Activated naive CD8-positive, alpha-beta T cell treated with anti-CD3 and anti-CD28 coated beads for 36 hours (primary cell): Measurements from ENCODE around the gene BBX. TPM values are rescaled to one million over a fixed set of nuclear protein-coding genes. Genes with fewer than 3 reads are reported as not detected.
"Not testable (repeated sequence)": the region's sequence is repeated elsewhere in the genome, so short reads cannot be mapped to it uniquely, and the experiment has no call there.

Experiments used
- DNase-seq: peaks from one replicate; pipeline ENCODE4 v3.0.0; 2021
- H3K27ac Mint-ChIP-seq: one replicate; pipeline ENCODE4 v1.8.0; 2022; ENCODE audit warnings: mild to moderate bottlenecking, moderate library complexity, mixed read lengths
- H3K27me3 Mint-ChIP-seq: one replicate; pipeline ENCODE4 v1.8.0; 2022; ENCODE audit warnings: mild to moderate bottlenecking, mixed read lengths
- H3K36me3 Mint-ChIP-seq: one replicate; pipeline ENCODE4 v1.8.0; 2021; ENCODE audit warnings: mild to moderate bottlenecking, mixed read lengths
- H3K4me1 Mint-ChIP-seq: one replicate; pipeline ENCODE4 v1.8.0; 2021; ENCODE audit warnings: mixed read lengths
- H3K4me3 Mint-ChIP-seq: one replicate; pipeline ENCODE4 v1.8.0; 2022; ENCODE audit warnings: mild to moderate bottlenecking, moderate library complexity, mixed read lengths
- H3K9me3 Mint-ChIP-seq: one replicate; pipeline ENCODE4 v1.8.0; 2022; ENCODE audit warnings: mixed read lengths
- total RNA-seq, 2 experiments: library from RNA; stranded (reverse); gene quantifications; one replicate each; pipeline ENCODE4 v1.2.3, GENCODE V29; 2021

The BBX gene
- total RNA-seq, 2 experiments from 2014 or later = 41.8 to 42.4 TPM

GRCh38 chr3:107685383-107685782 is 162.6 kb downstream of the BBX start:
- Mint-ChIP-seq H3K4me3 (no peak overlapping the region), H3K36me3 (no peaks in the 10 kb centered on the region), H3K4me1 (peaks cover 53% of the 10 kb centered on the region), H3K27ac (no peak overlapping the region), H3K9me3 (no peaks in the 10 kb centered on the region), H3K27me3 (no peaks in the 10 kb centered on the region)
- DNase-seq = no peak

DNA sequence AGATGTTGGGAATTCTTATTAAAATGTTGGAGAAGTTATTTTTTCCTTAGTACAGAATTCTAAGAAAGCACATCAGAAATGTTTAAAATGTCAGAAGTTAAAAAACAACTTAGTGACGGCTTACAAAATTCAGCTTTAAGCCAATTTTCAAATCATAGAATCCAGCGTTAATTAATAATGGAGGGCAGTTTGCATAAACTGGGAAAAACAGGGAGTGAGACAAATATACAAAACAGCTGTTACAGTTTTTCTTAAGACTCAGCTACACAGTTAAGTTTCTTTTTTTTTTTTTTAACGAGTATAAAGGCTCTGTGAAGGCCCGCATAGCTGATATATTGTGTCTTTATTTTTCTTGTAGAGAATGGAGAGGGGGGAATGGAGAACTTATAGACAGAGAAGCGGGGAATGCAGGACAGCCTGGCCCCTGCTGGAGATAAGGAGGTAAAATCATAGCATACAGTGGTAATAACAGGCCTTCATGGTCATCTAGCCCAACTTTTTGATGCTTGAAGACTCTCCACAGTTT is 164.4 kb downstream of the BBX start:
- Mint-ChIP-seq H3K27me3 (no peaks in the 10 kb centered on the region), H3K9me3 (no peaks in the 10 kb centered on the region), H3K36me3 (no peaks in the 10 kb centered on the region), H3K27ac (no peak overlapping the region), H3K4me1 (peaks cover 42% of the 10 kb centered on the region), H3K4me3 (no peak overlapping the region)
- no peak for DNase-seq

DNA sequence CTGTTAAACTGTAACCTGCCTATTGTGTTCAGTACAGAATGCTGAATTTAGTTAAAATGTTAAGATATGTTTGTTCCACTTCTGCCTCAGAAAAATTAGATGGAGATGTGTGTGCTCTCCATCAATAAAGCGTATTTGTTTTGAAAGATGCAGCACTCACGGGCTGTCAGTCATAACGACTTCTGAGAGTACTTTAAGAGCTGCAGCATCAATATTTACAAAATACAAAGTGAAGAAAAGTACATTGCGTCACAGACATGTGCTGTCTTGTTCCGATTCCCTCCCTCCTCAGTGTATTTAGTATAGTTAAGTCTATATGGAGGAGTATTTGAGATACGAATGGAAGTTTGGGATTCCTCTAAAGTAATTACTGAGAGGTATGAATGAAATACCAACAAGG is 166.6 kb downstream of the BBX start:
- H3K9me3 Mint-ChIP-seq = peaks cover 1% of the 10 kb centered on the region
- no peak overlapping the region for H3K4me3 Mint-ChIP-seq
- H3K4me1 Mint-ChIP-seq = peaks cover 26% of the 10 kb centered on the region
- no peak overlapping the region for H3K27ac Mint-ChIP-seq
- no peak for DNase-seq
- no peaks in the 10 kb centered on the region for H3K36me3 Mint-ChIP-seq
- no peaks in the 10 kb centered on the region for H3K27me3 Mint-ChIP-seq

DNA sequence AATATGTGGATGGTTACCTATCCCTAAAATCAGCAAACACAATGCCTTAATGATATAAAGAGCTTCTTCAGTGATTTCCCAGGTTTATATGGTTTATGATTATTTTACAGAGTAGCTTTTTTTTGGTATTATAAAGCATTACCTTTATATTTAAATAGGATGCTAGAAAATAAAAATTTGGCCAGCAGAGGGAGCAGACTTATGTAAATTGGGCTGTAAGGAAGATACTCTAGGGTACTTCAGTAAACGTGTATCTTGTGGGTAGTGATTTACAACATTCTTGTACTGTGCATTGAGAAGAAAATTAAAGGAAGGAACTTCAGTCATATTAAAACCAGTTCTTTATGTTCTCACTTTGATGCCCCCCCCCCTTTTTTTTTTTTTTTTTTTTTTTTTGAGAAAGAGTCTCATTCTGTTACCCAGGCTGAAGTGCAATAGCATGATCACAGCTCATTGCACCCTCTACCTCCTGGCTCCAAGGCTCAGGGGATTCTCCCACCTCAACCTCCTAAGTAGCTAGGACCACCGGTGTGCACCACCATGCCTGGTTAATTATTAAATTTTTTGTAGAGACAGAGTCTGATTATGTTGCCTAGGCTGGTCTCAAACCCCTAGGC is 167.9 kb downstream of the BBX start:
- no peak overlapping the region for H3K4me3 Mint-ChIP-seq
- H3K4me1 Mint-ChIP-seq = peaks cover 13% of the 10 kb centered on the region
- peaks cover 1% of the 10 kb centered on the region for H3K9me3 Mint-ChIP-seq
- H3K27ac Mint-ChIP-seq = no peak overlapping the region
- no peaks in the 10 kb centered on the region for H3K27me3 Mint-ChIP-seq
- no peaks in the 10 kb centered on the region for H3K36me3 Mint-ChIP-seq
- no peak for DNase-seq

- not testable (repeated sequence) for H3K27ac Mint-ChIP-seq, H3K9me3 Mint-ChIP-seq, DNase-seq, H3K4me3 Mint-ChIP-seq, H3K27me3 Mint-ChIP-seq, H3K4me1 Mint-ChIP-seq, H3K36me3 Mint-ChIP-seq
Measured at GRCh38 chr3:107691984-107692383, 169.2 kb downstream of the BBX start.

DNA sequence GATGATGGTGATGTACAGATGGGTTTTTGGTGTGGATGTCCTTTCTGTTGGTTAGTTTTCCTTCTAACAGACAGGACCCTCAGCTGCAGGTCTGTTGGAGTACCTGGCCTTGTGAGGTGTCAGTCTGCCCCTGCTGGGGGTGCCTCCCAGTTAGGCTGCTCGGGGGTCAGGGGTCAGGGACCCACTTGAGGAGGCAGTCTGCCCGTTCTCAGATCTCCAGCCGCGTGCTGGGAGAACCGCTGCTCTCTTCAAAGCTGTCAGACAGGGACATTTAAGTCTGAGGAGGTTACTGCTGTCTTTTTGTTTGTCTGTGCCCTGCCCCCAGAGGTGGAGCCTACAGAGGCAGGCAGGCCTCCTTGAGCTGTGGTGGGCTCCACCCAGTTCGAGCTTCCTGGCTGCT is 174.6 kb downstream of the BBX start:
- not testable (repeated sequence) for H3K9me3 Mint-ChIP-seq, DNase-seq, H3K27ac Mint-ChIP-seq, H3K4me3 Mint-ChIP-seq, H3K36me3 Mint-ChIP-seq, H3K27me3 Mint-ChIP-seq
- H3K4me1 Mint-ChIP-seq = peaks cover 22% of the 10 kb centered on the region

GRCh38 chr3:107697855-107698254 is 175.1 kb downstream of the BBX start:
- not testable (repeated sequence) for DNase-seq, H3K27me3 Mint-ChIP-seq, H3K9me3 Mint-ChIP-seq, H3K27ac Mint-ChIP-seq, H3K36me3 Mint-ChIP-seq
- peak overlapping the region; percentile 64 for H3K4me3 Mint-ChIP-seq
- peaks cover 22% of the 10 kb centered on the region for H3K4me1 Mint-ChIP-seq

- Mint-ChIP-seq H3K9me3 (no peaks in the 10 kb centered on the region), H3K4me1 (peaks cover 32% of the 10 kb centered on the region), H3K27me3 (no peaks in the 10 kb centered on the region), H3K4me3 (no peak overlapping the region), H3K27ac (no peak overlapping the region), H3K36me3 (peaks cover 4% of the 10 kb centered on the region)
- no peak for DNase-seq
Measured at GRCh38 chr3:107699682-107700081, 176.9 kb downstream of the BBX start.

DNA sequence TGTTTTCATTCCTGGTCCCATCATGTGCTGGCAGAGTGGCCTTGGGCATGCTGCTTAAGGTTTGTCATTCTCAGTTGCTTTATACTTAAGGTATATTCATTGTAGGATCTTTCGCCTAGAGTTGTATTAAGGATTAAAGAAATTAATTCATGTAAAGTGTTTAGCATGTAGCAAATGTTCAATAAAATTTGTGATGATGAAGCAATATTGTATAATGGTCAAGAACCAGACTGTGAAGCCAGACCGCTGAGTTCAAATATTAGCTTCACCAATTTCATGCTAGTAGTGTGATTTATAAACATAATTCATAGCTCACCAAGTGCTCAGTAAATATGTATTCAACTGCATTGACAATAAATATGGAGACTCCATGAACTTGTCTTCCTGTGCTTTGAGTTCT is 178.5 kb downstream of the BBX start:
- Mint-ChIP-seq H3K4me3 (no peak overlapping the region), H3K27ac (no peak overlapping the region), H3K27me3 (no peaks in the 10 kb centered on the region), H3K36me3 (peaks cover 4% of the 10 kb centered on the region), H3K9me3 (no peaks in the 10 kb centered on the region), H3K4me1 (peaks cover 34% of the 10 kb centered on the region)
- DNase-seq = no peak

GRCh38 chr3:107704477-107704876 is 181.7 kb downstream of the BBX start:
- H3K4me1 Mint-ChIP-seq = peaks cover 24% of the 10 kb centered on the region
- no peaks in the 10 kb centered on the region for H3K9me3 Mint-ChIP-seq
- no peaks in the 10 kb centered on the region for H3K27me3 Mint-ChIP-seq
- DNase-seq = no peak
- no peak overlapping the region for H3K4me3 Mint-ChIP-seq
- H3K27ac Mint-ChIP-seq = no peak overlapping the region
- H3K36me3 Mint-ChIP-seq = peaks cover 3% of the 10 kb centered on the region

- Mint-ChIP-seq H3K36me3 (peaks cover 1% of the 10 kb centered on the region), H3K27ac (no peak overlapping the region), H3K9me3 (no peaks in the 10 kb centered on the region), H3K27me3 (no peaks in the 10 kb centered on the region), H3K4me3 (no peak overlapping the region), H3K4me1 (peaks cover 19% of the 10 kb centered on the region)
- no peak for DNase-seq
Measured at GRCh38 chr3:107705046-107705445, 182.3 kb downstream of the BBX start.

DNA sequence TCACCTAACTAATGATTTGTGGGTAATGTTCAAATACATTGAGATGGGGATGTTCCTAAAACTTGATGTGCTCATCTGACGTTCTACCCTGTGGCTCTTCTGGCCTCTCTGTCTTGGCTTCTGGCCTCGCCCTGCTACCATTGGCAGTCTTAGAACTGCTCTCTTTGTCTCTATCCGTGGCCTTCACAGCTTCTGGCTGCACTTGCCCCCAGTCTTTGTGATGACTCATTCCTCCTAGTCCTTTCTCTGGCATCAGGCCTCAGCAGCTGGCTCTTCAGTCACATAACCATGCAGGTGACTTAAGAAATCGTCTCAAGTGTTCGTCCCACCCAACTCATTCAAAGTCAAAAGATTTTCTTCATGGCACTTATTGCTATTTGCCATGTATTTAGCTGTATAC is 188.1 kb downstream of the BBX start:
- Mint-ChIP-seq H3K4me3 (no peak overlapping the region), H3K27me3 (no peaks in the 10 kb centered on the region), H3K4me1 (peaks cover 3% of the 10 kb centered on the region), H3K36me3 (peaks cover 15% of the 10 kb centered on the region), H3K27ac (no peak overlapping the region), H3K9me3 (no peaks in the 10 kb centered on the region)
- no peak for DNase-seq

DNA sequence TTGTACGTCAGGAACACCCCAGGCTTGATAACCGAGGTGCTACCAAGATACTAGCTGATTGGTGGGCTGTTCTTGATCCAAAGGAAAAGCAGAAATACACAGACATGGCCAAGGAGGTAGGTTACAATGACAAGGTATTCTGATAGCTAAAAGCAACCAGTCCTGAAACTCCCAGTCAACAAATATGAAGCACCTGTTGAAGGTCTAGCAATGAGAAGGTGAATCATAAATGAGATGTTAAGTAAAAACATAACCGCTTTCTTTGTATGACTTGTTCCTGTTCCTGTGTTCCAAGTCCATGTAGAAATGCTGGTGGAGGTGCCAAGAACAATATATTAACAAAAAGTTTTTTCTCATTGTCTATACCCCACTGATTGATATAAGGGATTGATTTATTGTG is 194.0 kb downstream of the BBX start:
- Mint-ChIP-seq H3K4me3 (no peak overlapping the region), H3K27me3 (no peaks in the 10 kb centered on the region), H3K4me1 (peaks cover 7% of the 10 kb centered on the region), H3K36me3 (peaks cover 23% of the 10 kb centered on the region), H3K27ac (peak overlapping the region; percentile 39), H3K9me3 (no peaks in the 10 kb centered on the region)
- no peak for DNase-seq

DNA sequence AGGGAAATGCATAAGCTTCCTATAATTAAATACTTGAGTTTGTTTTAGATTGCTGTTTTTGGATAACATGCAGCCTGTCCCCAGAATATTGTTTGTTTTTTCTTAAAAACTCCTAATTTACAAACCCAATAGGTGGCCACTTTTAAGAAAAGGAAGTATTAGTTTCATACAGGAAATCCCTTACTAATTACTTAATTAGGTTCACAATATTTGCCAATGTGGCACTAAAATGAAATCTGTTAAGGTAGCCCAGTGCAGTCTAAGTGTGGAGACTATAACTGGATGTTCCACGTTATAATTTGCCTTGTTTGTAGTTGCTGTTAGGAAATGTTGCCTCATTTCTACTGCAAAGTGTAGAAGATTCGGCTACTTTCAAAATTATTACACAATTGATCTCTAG is 195.8 kb downstream of the BBX start:
- Mint-ChIP-seq H3K4me3 (no peak overlapping the region), H3K4me1 (peaks cover 7% of the 10 kb centered on the region), H3K27ac (no peak overlapping the region), H3K36me3 (peaks cover 19% of the 10 kb centered on the region), H3K27me3 (no peaks in the 10 kb centered on the region), H3K9me3 (peaks cover 2% of the 10 kb centered on the region)
- DNase-seq = no peak

- no peak for DNase-seq
- Mint-ChIP-seq H3K36me3 (peaks cover 20% of the 10 kb centered on the region), H3K27me3 (no peaks in the 10 kb centered on the region), H3K4me1 (peaks cover 17% of the 10 kb centered on the region), H3K9me3 (peaks cover 2% of the 10 kb centered on the region), H3K4me3 (no peak overlapping the region), H3K27ac (no peak overlapping the region)
Measured at GRCh38 chr3:107727102-107727501, 204.3 kb downstream of the BBX start.

- H3K9me3 Mint-ChIP-seq = no peaks in the 10 kb centered on the region
- H3K27ac Mint-ChIP-seq = no peak overlapping the region
- no peaks in the 10 kb centered on the region for H3K27me3 Mint-ChIP-seq
- no peak overlapping the region for H3K4me3 Mint-ChIP-seq
- H3K36me3 Mint-ChIP-seq = peaks cover 16% of the 10 kb centered on the region
- H3K4me1 Mint-ChIP-seq = peaks cover 17% of the 10 kb centered on the region
- DNase-seq = no peak
Measured at GRCh38 chr3:107729686-107730085, 206.9 kb downstream of the BBX start.
